Measurements from ENCODE around the gene OGDHL.
"Not testable (repeated sequence)": the region's sequence is repeated elsewhere in the genome, so short reads cannot be mapped to it uniquely, and the experiment has no call there.

OGDHL gene

GRCh38 chr10:49781247-49781646, 19.1 kb upstream of the OGDHL start:
- no peak overlapping the region for H3K4me3 ChIP-seq (ENCODE audit: low read depth, low read length)
- ChIA-PET POLR2A (no interaction called here), CTCF (no interaction called here)
- no peak for TF ChIP-seq CTCF (IDR thresholded peaks at IDR 0.05; ENCODE audit: insufficient read depth, low read length, missing control alignments)
- DNase-seq (ENCODE audit: low read depth, low spot score) = no peak

- CTCF ChIA-PET = no interaction called here
- POLR2A ChIA-PET = no interaction called here
- H3K4me3 ChIP-seq (ENCODE audit: low read depth, low read length) = no peak overlapping the region
- no peak for TF ChIP-seq CTCF (IDR thresholded peaks at IDR 0.05; ENCODE audit: insufficient read depth, low read length, missing control alignments)
- DNase-seq (ENCODE audit: low read depth, low spot score) = no peak
Measured at GRCh38 chr10:49778197-49778596, 16.1 kb upstream of the OGDHL start.

- CTCF ChIA-PET = no interaction called here
- no peak for TF ChIP-seq CTCF (IDR thresholded peaks at IDR 0.05; ENCODE audit: insufficient read depth, low read length, missing control alignments)
- no peak overlapping the region for H3K4me3 ChIP-seq (ENCODE audit: low read depth, low read length)
- DNase-seq (ENCODE audit: low read depth, low spot score) = no peak
- POLR2A ChIA-PET = no interaction called here
Measured at GRCh38 chr10:49776851-49777250, 14.7 kb upstream of the OGDHL start.

GRCh38 chr10:49775014-49775413, 12.9 kb upstream of the OGDHL start:
- DNase-seq (ENCODE audit: low read depth, low spot score) = no peak
- POLR2A ChIA-PET = no interaction called here
- H3K4me3 ChIP-seq (ENCODE audit: low read depth, low read length) = no peak overlapping the region
- CTCF ChIA-PET = no interaction called here
- no peak for TF ChIP-seq CTCF (IDR thresholded peaks at IDR 0.05; ENCODE audit: insufficient read depth, low read length, missing control alignments)

GRCh38 chr10:49772944-49773343, 10.8 kb upstream of the OGDHL start:
- CTCF ChIA-PET; DNase-seq (ENCODE audit: low read depth, low spot score); H3K4me3 ChIP-seq (ENCODE audit: low read depth, low read length); POLR2A ChIA-PET: not testable (repeated sequence)

GRCh38 chr10:49771046-49771445, 8.9 kb upstream of the OGDHL start:
- POLR2A ChIA-PET; CTCF ChIA-PET; H3K4me3 ChIP-seq (ENCODE audit: low read depth, low read length); DNase-seq (ENCODE audit: low read depth, low spot score): not testable (repeated sequence)

- DNase-seq (ENCODE audit: low read depth, low spot score) = no peak
- TF ChIP-seq CTCF (IDR thresholded peaks at IDR 0.05; ENCODE audit: insufficient read depth, low read length, missing control alignments) = no peak
- H3K4me3 ChIP-seq (ENCODE audit: low read depth, low read length) = no peak overlapping the region
- CTCF ChIA-PET = no interaction called here
- POLR2A ChIA-PET = no interaction called here
Measured at GRCh38 chr10:49769692-49770091, 7.6 kb upstream of the OGDHL start.

- ChIA-PET POLR2A (no interaction called here), CTCF (no interaction called here)
- TF ChIP-seq CTCF (IDR thresholded peaks at IDR 0.05; ENCODE audit: insufficient read depth, low read length, missing control alignments) = no peak
- H3K4me3 ChIP-seq (ENCODE audit: low read depth, low read length) = no peak overlapping the region
- no peak for DNase-seq (ENCODE audit: low read depth, low spot score)
Measured at GRCh38 chr10:49768731-49769130, 6.6 kb upstream of the OGDHL start.

All from AG04449 (cell line).